Measurements from ENCODE around the gene PKP4. TPM values are rescaled to one million over a fixed set of nuclear protein-coding genes. Genes with fewer than 3 reads are reported as not detected.

The PKP4 gene
- total RNA-seq, 5 donors from 2014 or later (not counting 1 experiment from before 2014, with no cell fraction given), result 17.3 to 23.1 (median 20.3) TPM

DNA sequence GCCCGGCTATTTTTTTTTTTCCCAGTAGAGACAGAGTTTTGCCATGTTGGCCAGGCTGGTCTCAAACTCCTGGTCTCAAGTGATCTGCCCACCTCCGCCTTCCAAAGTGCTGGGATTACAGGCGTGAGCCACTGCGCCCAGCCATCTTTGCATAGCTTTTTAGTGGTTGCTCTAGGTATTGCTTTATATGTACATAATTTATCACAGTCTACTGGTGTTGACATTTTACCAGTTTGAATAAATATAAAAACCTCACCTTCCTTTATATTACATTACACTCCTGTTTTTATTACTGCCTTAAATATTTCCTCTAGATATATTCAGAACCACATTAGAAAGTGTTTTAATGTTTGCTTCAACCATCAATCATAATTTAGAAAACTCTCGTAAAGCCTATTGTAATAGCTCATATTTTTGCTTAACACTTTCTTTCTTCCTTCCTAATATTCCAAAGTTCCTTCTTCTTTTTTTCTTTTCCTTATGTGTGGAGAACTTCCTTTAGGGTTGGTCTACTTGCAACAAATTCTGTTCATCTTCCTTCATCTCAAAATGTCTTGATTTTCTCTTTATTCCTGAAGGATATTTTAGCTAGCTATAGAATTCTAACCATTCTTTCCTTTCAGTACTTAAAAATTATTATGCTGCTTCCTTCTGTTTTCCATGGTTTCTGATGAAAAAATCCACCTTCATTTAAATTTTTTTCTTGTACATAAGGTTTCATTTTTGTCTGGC, 256.2 kb downstream of the PKP4 start:
- Histone ChIP-seq H3K9me3 (no peaks in the 10 kb centered on the region), H3K36me3 (ENCODE audit: control insufficient read depth in 2 of 2, extremely low read depth in 1 of 2, insufficient read depth in 1 of 2, low read length in 1 of 2) (no peaks in the 10 kb centered on the region), H3K27me3 (replicated peaks in 1 of 2; ENCODE audit: control insufficient read depth in 2 of 2, extremely low read depth in 1 of 2, insufficient read depth in 2 of 2, low read length in 1 of 2) (peaks cover 0 to 12% of the 10 kb centered on the region in 2 experiments), H3K4me3 (ENCODE audit: control insufficient read depth in 1 of 2, extremely low read depth in 1 of 2, low read length in 1 of 2) (no peak overlapping the region), H3K4me1 (ENCODE audit: control insufficient read depth in 1 of 2, extremely low read depth in 1 of 2, insufficient read depth in 2 of 2, low read length in 2 of 2) (no peaks in the 10 kb centered on the region), H3K27ac (ENCODE audit: low read length) (no peak overlapping the region)
- Mint-ChIP-seq H3K27me3 (peaks cover 9% of the 10 kb centered on the region in 2 donors), H3K4me3 (no peak overlapping the region), H3K4me1 (no peaks in the 10 kb centered on the region), H3K27ac (no peak overlapping the region), H3K9me3 (peaks cover 6 to 13% (median 9%) of the 10 kb centered on the region in 3 donors), H3K36me3 (no peaks in the 10 kb centered on the region)
- DNase-seq, result no peak
- 71% methylated on average over 1 of the region's 5 CpGs for WGBS (ENCODE audit: insufficient coverage)
- CTCF ChIA-PET, result no interaction called here
- POLR2A ChIA-PET, result no interaction called here
- ATAC-seq (replicated peaks in 1 of 4), result no peak

GRCh38 chr2:158713523-158714138, 256.9 kb downstream of the PKP4 start:
- Mint-ChIP-seq H3K36me3 (no peaks in the 10 kb centered on the region), H3K27ac (no peak overlapping the region), H3K4me3 (no peak overlapping the region), H3K9me3 (peaks cover 6 to 13% (median 9%) of the 10 kb centered on the region in 3 donors), H3K4me1 (no peaks in the 10 kb centered on the region), H3K27me3 (peaks cover 9 to 13% of the 10 kb centered on the region in 2 donors)
- no peaks in the 10 kb centered on the region for H3K9me3 ChIP-seq
- DNase-seq (no peak), ATAC-seq (replicated peaks in 1 of 4) (no peak)
- no peak overlapping the region for H3K27ac ChIP-seq (ENCODE audit: low read length)
- ChIA-PET CTCF (no interaction called here), POLR2A (no interaction called here)
- H3K36me3 ChIP-seq (ENCODE audit: control insufficient read depth in 2 of 2, extremely low read depth in 1 of 2, insufficient read depth in 1 of 2, low read length in 1 of 2), result no peaks in the 10 kb centered on the region
- peaks cover 0 to 12% of the 10 kb centered on the region in 2 experiments for H3K27me3 ChIP-seq (replicated peaks in 1 of 2; ENCODE audit: control insufficient read depth in 2 of 2, extremely low read depth in 1 of 2, insufficient read depth in 2 of 2, low read length in 1 of 2)
- H3K4me3 ChIP-seq (ENCODE audit: control insufficient read depth in 1 of 2, extremely low read depth in 1 of 2, low read length in 1 of 2), result no peak overlapping the region
- WGBS (ENCODE audit: insufficient coverage), result no CpG with 5 or more reads among the region's 2 CpGs
- H3K4me1 ChIP-seq (ENCODE audit: control insufficient read depth in 1 of 2, extremely low read depth in 1 of 2, insufficient read depth in 2 of 2, low read length in 2 of 2), result no peaks in the 10 kb centered on the region

DNA sequence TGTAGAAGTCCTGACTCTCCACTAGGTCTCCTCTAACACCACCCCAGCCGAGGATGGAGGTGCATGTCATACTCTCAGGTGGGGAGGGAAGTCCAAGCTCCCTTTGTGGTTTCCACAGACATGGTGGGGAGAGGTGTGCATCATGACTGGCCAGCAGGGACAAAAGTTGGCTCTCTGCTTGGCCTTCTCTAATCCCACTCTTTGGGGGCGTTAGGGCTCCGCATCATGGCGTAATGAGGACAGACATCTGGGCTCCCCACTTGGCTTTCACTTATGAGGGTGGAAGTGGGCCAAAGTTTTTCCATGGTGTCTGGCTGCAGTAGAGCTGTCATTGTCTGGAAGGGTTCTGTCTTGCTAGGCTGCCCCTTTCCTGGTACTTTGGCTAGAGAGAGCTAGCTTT, 257.7 kb downstream of the PKP4 start:
- H3K36me3 ChIP-seq (ENCODE audit: control insufficient read depth in 2 of 2, extremely low read depth in 1 of 2, insufficient read depth in 1 of 2, low read length in 1 of 2), result no peaks in the 10 kb centered on the region
- H3K9me3 Mint-ChIP-seq, result peaks cover 6 to 13% (median 9%) of the 10 kb centered on the region in 3 donors
- H3K4me3 Mint-ChIP-seq, result no peak overlapping the region
- H3K9me3 ChIP-seq, result no peaks in the 10 kb centered on the region
- DNase-seq (no peak), ATAC-seq (replicated peaks in 1 of 4) (no peak)
- H3K27me3 ChIP-seq (replicated peaks in 1 of 2; ENCODE audit: control insufficient read depth in 2 of 2, extremely low read depth in 1 of 2, insufficient read depth in 2 of 2, low read length in 1 of 2), result peaks cover 0 to 12% of the 10 kb centered on the region in 2 experiments
- no peaks in the 10 kb centered on the region for H3K4me1 Mint-ChIP-seq
- no peak overlapping the region for H3K4me3 ChIP-seq (ENCODE audit: control insufficient read depth in 1 of 2, extremely low read depth in 1 of 2, low read length in 1 of 2)
- WGBS (ENCODE audit: insufficient coverage), result 100% methylated on average over 2 of the region's 4 CpGs
- H3K4me1 ChIP-seq (ENCODE audit: control insufficient read depth in 1 of 2, extremely low read depth in 1 of 2, insufficient read depth in 2 of 2, low read length in 2 of 2), result no peaks in the 10 kb centered on the region
- ChIA-PET POLR2A (no interaction called here), CTCF (no interaction called here)
- H3K27me3 Mint-ChIP-seq, result peaks cover 9 to 13% of the 10 kb centered on the region in 2 donors
- no peak overlapping the region for H3K27ac ChIP-seq (ENCODE audit: low read length)
- no peak overlapping the region for H3K27ac Mint-ChIP-seq
- H3K36me3 Mint-ChIP-seq, result no peaks in the 10 kb centered on the region

DNA sequence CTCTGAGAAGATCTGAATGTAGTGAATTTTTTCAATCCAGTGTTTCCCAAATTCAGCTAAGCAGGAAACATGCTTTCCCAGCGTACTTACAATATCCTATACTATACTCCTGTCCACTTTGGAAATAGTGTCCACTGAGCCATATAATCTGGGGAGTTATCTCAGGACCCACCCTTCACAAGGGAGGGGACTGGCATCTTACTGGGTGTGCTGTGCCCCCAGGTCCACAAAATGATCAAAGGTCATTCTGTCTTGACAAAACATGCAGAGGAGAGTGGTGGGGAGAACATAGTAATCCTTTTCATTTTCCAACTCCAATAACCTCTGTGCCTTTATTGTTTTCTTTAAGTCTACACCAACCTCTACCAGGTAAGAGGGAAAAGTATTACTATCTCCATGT, 258.6 kb downstream of the PKP4 start:
- ATAC-seq (replicated peaks in 1 of 4), result no peak
- Histone ChIP-seq H3K27ac (ENCODE audit: low read length) (no peak overlapping the region), H3K9me3 (no peaks in the 10 kb centered on the region), H3K36me3 (ENCODE audit: control insufficient read depth in 2 of 2, extremely low read depth in 1 of 2, insufficient read depth in 1 of 2, low read length in 1 of 2) (no peaks in the 10 kb centered on the region), H3K4me3 (ENCODE audit: control insufficient read depth in 1 of 2, extremely low read depth in 1 of 2, low read length in 1 of 2) (no peak overlapping the region), H3K4me1 (ENCODE audit: control insufficient read depth in 1 of 2, extremely low read depth in 1 of 2, insufficient read depth in 2 of 2, low read length in 2 of 2) (no peaks in the 10 kb centered on the region), H3K27me3 (replicated peaks in 1 of 2; ENCODE audit: control insufficient read depth in 2 of 2, extremely low read depth in 1 of 2, insufficient read depth in 2 of 2, low read length in 1 of 2) (peaks cover 0 to 12% of the 10 kb centered on the region in 2 experiments)
- Mint-ChIP-seq H3K27me3 (peaks cover 9 to 13% of the 10 kb centered on the region in 2 donors), H3K36me3 (no peaks in the 10 kb centered on the region), H3K4me3 (no peak overlapping the region), H3K9me3 (peaks cover 6 to 13% (median 9%) of the 10 kb centered on the region in 3 donors), H3K27ac (no peak overlapping the region), H3K4me1 (no peaks in the 10 kb centered on the region)
- WGBS (ENCODE audit: insufficient coverage), result no CpG with 5 or more reads among the region's 1 CpG
- CTCF ChIA-PET, result no interaction called here
- POLR2A ChIA-PET, result no interaction called here
- no peak for DNase-seq

DNA sequence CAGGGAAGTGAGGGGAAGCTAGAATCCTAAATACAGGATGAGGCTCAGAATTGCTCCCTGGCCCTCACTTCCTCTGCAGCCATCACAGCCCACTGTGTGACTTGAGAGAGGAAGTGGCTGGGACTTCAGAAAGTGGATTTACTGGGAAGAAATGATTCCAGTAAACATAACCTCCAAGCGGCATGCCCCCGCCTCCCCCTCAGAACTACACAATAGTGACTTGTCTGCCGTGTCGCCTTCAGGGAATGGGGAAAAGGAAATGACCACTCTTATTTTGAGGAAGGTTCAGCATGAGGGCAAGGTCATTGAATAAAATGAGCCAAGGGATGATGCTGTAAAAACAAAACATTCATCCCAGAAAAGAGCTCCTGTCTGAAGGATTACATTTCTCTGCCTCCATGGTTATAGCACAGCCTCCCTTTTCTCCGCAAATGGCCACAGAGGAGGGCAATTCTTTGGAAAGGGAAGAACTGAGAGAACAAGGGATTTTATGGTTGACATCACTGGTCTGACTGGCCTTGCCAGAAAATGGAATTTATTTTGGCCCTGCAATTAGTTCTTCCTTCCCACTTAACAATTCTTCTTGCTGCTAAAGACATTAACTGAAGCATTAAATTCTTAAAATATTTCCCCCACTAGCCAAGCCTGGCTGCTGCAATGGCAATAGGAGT, 259.5 kb downstream of the PKP4 start:
- H3K4me3 Mint-ChIP-seq, result no peak overlapping the region
- H3K4me1 Mint-ChIP-seq, result no peaks in the 10 kb centered on the region
- H3K27me3 ChIP-seq (replicated peaks in 1 of 2; ENCODE audit: control insufficient read depth in 2 of 2, extremely low read depth in 1 of 2, insufficient read depth in 2 of 2, low read length in 1 of 2), result peaks cover 0 to 12% of the 10 kb centered on the region in 2 experiments
- no peak for ATAC-seq (replicated peaks in 1 of 4)
- DNase-seq, result no peak
- no peak overlapping the region for H3K27ac Mint-ChIP-seq
- no peaks in the 10 kb centered on the region for H3K4me1 ChIP-seq (ENCODE audit: control insufficient read depth in 1 of 2, extremely low read depth in 1 of 2, insufficient read depth in 2 of 2, low read length in 2 of 2)
- H3K27me3 Mint-ChIP-seq, result peaks cover 8 to 13% of the 10 kb centered on the region in 2 donors
- H3K9me3 ChIP-seq, result no peaks in the 10 kb centered on the region
- ChIA-PET POLR2A (no interaction called here), CTCF (no interaction called here)
- H3K9me3 Mint-ChIP-seq, result peaks cover 6 to 13% (median 9%) of the 10 kb centered on the region in 3 donors
- H3K36me3 ChIP-seq (ENCODE audit: control insufficient read depth in 2 of 2, extremely low read depth in 1 of 2, insufficient read depth in 1 of 2, low read length in 1 of 2), result no peaks in the 10 kb centered on the region
- no peak overlapping the region for H3K27ac ChIP-seq (ENCODE audit: low read length)
- no peaks in the 10 kb centered on the region for H3K36me3 Mint-ChIP-seq
- H3K4me3 ChIP-seq (ENCODE audit: control insufficient read depth in 1 of 2, extremely low read depth in 1 of 2, low read length in 1 of 2), result no peak overlapping the region
- WGBS (ENCODE audit: insufficient coverage), result no CpG with 5 or more reads among the region's 5 CpGs

- Histone ChIP-seq H3K27me3 (replicated peaks in 1 of 2; ENCODE audit: control insufficient read depth in 2 of 2, extremely low read depth in 1 of 2, insufficient read depth in 2 of 2, low read length in 1 of 2) (peaks cover 0 to 12% of the 10 kb centered on the region in 2 experiments), H3K4me3 (ENCODE audit: control insufficient read depth in 1 of 2, extremely low read depth in 1 of 2, low read length in 1 of 2) (no peak overlapping the region), H3K4me1 (ENCODE audit: control insufficient read depth in 1 of 2, extremely low read depth in 1 of 2, insufficient read depth in 2 of 2, low read length in 2 of 2) (no peaks in the 10 kb centered on the region), H3K9me3 (no peaks in the 10 kb centered on the region), H3K27ac (ENCODE audit: low read length) (no peak overlapping the region), H3K36me3 (ENCODE audit: control insufficient read depth in 2 of 2, extremely low read depth in 1 of 2, insufficient read depth in 1 of 2, low read length in 1 of 2) (no peaks in the 10 kb centered on the region)
- H3K27ac Mint-ChIP-seq, result no peak overlapping the region
- ChIA-PET POLR2A (no interaction called here), CTCF (no interaction called here)
- H3K36me3 Mint-ChIP-seq, result no peaks in the 10 kb centered on the region
- H3K9me3 Mint-ChIP-seq, result peaks cover 6 to 13% (median 9%) of the 10 kb centered on the region in 3 donors
- H3K4me3 Mint-ChIP-seq, result no peak overlapping the region
- WGBS (ENCODE audit: insufficient coverage), result 90% methylated on average over 8 of the region's 10 CpGs
- H3K27me3 Mint-ChIP-seq, result peaks cover 8 to 13% of the 10 kb centered on the region in 2 donors
- no peak for DNase-seq
- H3K4me1 Mint-ChIP-seq, result no peaks in the 10 kb centered on the region
- no peak for ATAC-seq (replicated peaks in 1 of 4)
Observed at GRCh38 chr2:158716921-158717320, 260.2 kb downstream of the PKP4 start.

All from T-cell (primary cell).